AG10803 (cell line): ENCODE results near the gene MYL1.

ENCODE experiments used
- DNase-seq: peaks from one replicate; pipeline ENCODE4 v3.0.0; 2010; ENCODE audit warnings: low read depth
- H3K4me3 ChIP-seq: 2 replicates; pipeline ENCODE4 v1.5.1; 2011; ENCODE audit warnings: mild to moderate bottlenecking, low read length, control low read depth
- TF ChIP-seq, protein P1 (sequence below): conservative IDR thresholded peaks from 2 replicates; pipeline ENCODE4 v1.5.1; 2011; ENCODE audit warnings: mild to moderate bottlenecking, low read length, control low read depth, inconsistent platforms

MYL1 gene

DNA sequence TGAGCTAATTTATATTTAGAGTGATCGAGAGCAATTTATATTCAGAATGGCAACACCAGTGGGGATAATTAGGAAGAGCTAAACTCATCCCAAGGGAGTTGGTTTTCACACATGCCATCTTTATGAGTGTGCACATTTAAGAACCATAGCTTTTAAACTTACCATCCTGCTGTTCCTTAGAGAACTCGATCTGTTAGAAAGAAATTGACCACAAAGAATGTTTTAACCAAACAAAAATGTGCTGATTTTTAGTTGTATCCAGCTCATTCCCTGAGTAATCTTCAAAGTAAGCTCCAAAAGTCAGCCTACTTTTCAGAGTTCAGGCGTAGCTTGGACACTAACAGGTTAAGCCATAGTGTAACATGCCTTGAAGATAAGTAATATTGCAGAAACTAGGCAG is 12.6 kb downstream of the MYL1 start:
- H3K4me3 ChIP-seq: no peak overlapping the region
- TF ChIP-seq, protein P1, sequence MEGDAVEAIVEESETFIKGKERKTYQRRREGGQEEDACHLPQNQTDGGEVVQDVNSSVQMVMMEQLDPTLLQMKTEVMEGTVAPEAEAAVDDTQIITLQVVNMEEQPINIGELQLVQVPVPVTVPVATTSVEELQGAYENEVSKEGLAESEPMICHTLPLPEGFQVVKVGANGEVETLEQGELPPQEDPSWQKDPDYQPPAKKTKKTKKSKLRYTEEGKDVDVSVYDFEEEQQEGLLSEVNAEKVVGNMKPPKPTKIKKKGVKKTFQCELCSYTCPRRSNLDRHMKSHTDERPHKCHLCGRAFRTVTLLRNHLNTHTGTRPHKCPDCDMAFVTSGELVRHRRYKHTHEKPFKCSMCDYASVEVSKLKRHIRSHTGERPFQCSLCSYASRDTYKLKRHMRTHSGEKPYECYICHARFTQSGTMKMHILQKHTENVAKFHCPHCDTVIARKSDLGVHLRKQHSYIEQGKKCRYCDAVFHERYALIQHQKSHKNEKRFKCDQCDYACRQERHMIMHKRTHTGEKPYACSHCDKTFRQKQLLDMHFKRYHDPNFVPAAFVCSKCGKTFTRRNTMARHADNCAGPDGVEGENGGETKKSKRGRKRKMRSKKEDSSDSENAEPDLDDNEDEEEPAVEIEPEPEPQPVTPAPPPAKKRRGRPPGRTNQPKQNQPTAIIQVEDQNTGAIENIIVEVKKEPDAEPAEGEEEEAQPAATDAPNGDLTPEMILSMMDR: no peak

GRCh38 chr2:210299866-210300373 is 15.1 kb downstream of the MYL1 start:
- TF ChIP-seq, protein P1: no peak
- no peak for DNase-seq
- H3K4me3 ChIP-seq: no peak overlapping the region

More for the DNA sequence above, 12.6 kb downstream of the MYL1 start:
- DNase-seq: no peak

DNA sequence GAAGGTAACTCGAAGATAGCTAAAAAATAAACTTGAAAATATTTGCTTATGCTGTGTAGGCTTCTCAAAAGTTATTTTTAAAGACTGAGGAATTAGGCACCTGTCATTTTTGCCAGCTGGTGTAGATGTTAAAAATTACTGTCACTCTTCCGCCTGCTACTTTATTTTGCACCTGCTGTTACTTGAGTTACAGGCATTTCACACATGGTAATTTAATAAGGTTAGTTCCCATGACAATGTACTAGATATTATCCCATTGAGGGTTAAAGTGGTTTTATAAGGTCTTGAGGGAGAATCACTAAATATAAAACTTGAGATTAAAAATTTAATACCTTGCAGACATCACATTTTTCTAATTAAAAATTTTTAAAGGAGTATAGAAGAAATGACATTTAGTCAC is 26.6 kb downstream of the MYL1 start:
- TF ChIP-seq, protein P1: no peak
- no peak for DNase-seq
- H3K4me3 ChIP-seq: no peak overlapping the region

DNA sequence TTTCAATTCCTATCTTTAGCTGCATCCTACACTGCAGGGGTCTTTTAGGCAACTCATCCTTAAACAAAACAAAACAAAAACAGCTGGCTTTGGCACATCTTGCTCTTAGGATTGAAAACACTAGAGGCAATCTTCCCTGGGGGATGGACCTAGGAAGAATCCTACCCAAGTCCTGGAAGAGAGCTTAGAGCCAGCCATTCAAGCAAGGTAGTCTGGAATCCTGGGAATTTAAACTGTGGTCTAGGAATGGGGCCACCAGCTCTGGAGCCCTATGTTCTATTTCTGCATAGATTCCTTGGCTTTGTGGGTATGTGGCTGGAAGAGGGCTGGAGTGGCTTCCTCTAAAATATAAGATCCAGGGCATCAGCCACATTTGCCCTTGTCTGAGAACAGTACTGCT is 27.7 kb downstream of the MYL1 start:
- DNase-seq: no peak
- TF ChIP-seq, protein P1: no peak
- no peak overlapping the region for H3K4me3 ChIP-seq

DNA sequence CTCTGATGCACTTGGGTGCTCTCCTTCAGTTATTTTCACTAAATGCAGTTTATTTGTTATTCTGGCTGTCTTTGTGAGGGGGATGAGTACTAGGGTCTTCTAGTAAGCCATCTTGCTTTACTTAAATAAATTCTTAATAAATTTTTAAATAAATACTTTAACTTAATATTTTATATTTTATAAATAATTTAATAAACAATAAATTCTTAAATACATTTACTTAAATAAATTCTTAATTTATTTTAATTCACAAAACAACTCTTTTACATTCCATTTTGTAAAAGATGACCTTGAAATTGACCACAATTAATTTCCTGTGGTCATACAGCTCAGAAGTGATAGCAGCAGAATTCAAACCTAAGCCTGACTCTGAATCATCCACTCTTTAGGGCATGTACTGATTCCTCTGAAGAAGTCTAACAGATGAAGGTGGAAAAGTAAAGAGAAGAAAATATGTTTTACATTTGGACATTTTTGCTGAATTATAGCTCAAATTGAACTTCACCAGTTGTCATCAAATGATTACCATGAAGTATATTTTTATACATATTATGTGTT is 28.8 kb downstream of the MYL1 start:
- no peak overlapping the region for H3K4me3 ChIP-seq
- TF ChIP-seq, protein P1: no peak
- DNase-seq: no peak

- TF ChIP-seq, protein P1: no peak
- H3K4me3 ChIP-seq: no peak overlapping the region
- DNase-seq: no peak
These were observed 37.8 kb downstream of the MYL1 start for GRCh38 chr2:210277133-210277532.

GRCh38 chr2:210271300-210271699 is 43.7 kb downstream of the MYL1 start:
- TF ChIP-seq, protein P1: no peak
- DNase-seq: no peak
- H3K4me3 ChIP-seq: no peak overlapping the region
